ENCODE measurements around the gene AKAP4.

- TF ChIP-seq, protein P1, sequence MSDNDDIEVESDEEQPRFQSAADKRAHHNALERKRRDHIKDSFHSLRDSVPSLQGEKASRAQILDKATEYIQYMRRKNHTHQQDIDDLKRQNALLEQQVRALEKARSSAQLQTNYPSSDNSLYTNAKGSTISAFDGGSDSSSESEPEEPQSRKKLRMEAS (IDR thresholded peaks at IDR 0.05; ENCODE audit: low read depth, low read length), result no peak
- TF ChIP-seq, protein P2, sequence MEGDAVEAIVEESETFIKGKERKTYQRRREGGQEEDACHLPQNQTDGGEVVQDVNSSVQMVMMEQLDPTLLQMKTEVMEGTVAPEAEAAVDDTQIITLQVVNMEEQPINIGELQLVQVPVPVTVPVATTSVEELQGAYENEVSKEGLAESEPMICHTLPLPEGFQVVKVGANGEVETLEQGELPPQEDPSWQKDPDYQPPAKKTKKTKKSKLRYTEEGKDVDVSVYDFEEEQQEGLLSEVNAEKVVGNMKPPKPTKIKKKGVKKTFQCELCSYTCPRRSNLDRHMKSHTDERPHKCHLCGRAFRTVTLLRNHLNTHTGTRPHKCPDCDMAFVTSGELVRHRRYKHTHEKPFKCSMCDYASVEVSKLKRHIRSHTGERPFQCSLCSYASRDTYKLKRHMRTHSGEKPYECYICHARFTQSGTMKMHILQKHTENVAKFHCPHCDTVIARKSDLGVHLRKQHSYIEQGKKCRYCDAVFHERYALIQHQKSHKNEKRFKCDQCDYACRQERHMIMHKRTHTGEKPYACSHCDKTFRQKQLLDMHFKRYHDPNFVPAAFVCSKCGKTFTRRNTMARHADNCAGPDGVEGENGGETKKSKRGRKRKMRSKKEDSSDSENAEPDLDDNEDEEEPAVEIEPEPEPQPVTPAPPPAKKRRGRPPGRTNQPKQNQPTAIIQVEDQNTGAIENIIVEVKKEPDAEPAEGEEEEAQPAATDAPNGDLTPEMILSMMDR (IDR thresholded peaks at IDR 0.05; ENCODE audit: low read depth, low read length), result no peak
These were observed 1.7 kb upstream of the AKAP4 start for GRCh38 chrX:50202539-50202938.
